Stomach smooth muscle (tissue), 2 donors: Measurements from ENCODE around the gene TNFRSF1B.

Experiments used
- H3K27ac ChIP-seq: one replicate; pipeline ENCODE4 v1.7.0; 2013; ENCODE audit warnings: mild to moderate bottlenecking, low read length, inconsistent platforms
- H3K27me3 ChIP-seq, 2 donors: one replicate each; pipeline ENCODE4 v1.7.0; 2013; ENCODE audit warnings: low read length in 2 of 2; ENCODE audit not compliant: insufficient read depth in 2 of 2, control insufficient read depth in 1 of 2
- H3K36me3 ChIP-seq, 2 donors: one replicate each; pipeline ENCODE4 v1.7.0; 2013; ENCODE audit warnings: low read length in 2 of 2; ENCODE audit not compliant: control insufficient read depth in 2 of 2, insufficient read depth in 2 of 2
- H3K4me1 ChIP-seq: one replicate; pipeline ENCODE4 v1.7.0; 2013; ENCODE audit warnings: low read length; ENCODE audit not compliant: control insufficient read depth, insufficient read depth
- H3K4me3 ChIP-seq, 2 donors: one replicate each; pipeline ENCODE4 v1.7.0; 2013; ENCODE audit warnings: low read length in 2 of 2
- H3K9ac ChIP-seq, 2 donors: one replicate each; pipeline ENCODE4 v1.7.0; 2013; ENCODE audit warnings: low read length in 2 of 2, mild to moderate bottlenecking in 1 of 2
- H3K9me3 ChIP-seq, 2 donors: one replicate each; pipeline ENCODE4 v1.7.0; 2013; ENCODE audit warnings: low read length in 2 of 2; ENCODE audit not compliant: control insufficient read depth in 2 of 2
- donor health status: healthy.
- donor health status: Pancreatic carcinoma.

The TNFRSF1B gene

DNA sequence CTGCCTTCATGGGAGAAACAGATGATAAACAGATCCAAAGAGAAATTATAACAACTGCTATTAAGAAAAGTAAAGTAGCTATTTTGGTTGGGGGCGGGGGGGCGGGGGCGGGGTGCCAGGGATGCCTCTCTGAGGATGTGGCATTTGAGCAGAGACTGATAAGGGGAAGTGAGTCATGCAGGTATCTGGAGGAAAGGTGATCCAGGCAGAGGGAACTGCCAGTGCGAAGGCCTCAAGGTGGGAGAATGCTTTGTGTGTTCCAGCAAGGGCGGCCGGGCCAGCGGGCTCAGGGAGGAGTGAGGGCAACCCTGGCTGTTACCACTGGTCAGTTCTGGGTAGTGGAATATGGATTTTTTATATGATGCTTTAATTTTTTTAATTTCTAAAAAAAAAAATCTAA, 7.0 kb upstream of the TNFRSF1B start:
- H3K9ac ChIP-seq = no peak overlapping the region
- no peaks in the 10 kb centered on the region for H3K36me3 ChIP-seq
- H3K27me3 ChIP-seq = no peaks in the 10 kb centered on the region
- no peaks in the 10 kb centered on the region for H3K9me3 ChIP-seq
- no peak overlapping the region for H3K27ac ChIP-seq
- peaks cover 13% of the 10 kb centered on the region for H3K4me1 ChIP-seq
- H3K4me3 ChIP-seq = no peak overlapping the region

DNA sequence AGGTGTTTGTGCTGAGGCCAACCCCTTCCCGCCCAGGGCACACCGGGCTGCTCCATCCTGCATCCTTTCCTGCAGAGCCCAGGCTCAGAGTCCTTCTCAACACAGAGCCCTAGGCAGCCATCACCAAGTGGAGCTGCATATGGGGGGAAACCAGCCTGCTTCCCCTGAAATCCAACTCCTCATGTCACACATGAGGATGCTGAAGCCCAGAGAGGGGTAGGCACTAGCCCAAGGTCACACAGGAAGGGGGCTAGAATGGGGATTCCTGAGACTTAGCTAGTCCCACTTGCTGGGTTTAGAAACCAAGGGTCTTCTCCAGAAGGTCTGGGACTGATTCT, 5.5 kb upstream of the TNFRSF1B start:
- Histone ChIP-seq H3K9ac (no peak overlapping the region), H3K4me3 (no peak overlapping the region), H3K27me3 (no peaks in the 10 kb centered on the region), H3K9me3 (no peaks in the 10 kb centered on the region), H3K27ac (peak overlapping the region; percentile 11), H3K36me3 (no peaks in the 10 kb centered on the region), H3K4me1 (peaks cover 13% of the 10 kb centered on the region)

DNA sequence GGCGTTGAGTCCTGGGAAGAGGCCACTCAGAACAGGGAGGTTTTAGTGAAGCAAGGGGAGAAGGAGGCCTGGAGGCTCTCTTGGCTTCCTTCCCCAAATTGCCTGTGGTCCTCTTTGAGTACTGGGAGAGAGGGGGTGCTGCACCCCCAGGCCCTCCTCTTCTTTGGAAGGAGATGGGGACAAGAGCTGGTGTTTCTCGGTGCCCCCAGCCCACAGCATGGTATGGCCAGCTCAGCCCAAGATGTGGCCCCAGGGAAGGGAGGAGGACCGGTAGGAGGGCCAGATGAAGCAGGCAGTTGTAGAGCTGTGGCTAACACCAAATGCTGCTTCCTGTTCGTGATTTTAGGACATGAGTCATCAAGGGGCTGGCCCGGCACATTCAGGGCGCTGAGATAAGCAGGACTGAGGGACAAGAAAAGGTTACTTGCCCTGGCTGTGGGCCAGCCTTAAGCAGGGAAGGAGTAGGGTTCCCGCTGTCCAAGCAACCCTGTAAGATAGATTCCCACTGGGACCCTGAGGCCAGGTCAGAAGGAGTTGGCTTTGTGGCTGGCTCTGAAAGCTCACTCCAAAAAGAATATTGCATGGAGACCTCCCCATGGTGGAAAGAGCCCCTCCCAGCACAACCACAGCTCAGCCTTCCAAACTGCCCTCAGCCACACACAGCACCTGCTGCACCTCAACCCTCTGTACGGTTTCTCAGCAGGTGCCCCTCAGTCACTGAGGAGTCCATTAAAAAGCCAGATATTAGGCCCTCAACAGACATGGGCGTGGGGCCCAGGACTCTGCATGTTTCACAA, 4.9 kb upstream of the TNFRSF1B start:
- Histone ChIP-seq H3K36me3 (no peaks in the 10 kb centered on the region), H3K4me1 (peaks cover 15% of the 10 kb centered on the region), H3K9me3 (no peaks in the 10 kb centered on the region), H3K4me3 (no peak overlapping the region), H3K9ac (no peak overlapping the region), H3K27me3 (no peaks in the 10 kb centered on the region), H3K27ac (peak overlapping the region; percentile 11)

DNA sequence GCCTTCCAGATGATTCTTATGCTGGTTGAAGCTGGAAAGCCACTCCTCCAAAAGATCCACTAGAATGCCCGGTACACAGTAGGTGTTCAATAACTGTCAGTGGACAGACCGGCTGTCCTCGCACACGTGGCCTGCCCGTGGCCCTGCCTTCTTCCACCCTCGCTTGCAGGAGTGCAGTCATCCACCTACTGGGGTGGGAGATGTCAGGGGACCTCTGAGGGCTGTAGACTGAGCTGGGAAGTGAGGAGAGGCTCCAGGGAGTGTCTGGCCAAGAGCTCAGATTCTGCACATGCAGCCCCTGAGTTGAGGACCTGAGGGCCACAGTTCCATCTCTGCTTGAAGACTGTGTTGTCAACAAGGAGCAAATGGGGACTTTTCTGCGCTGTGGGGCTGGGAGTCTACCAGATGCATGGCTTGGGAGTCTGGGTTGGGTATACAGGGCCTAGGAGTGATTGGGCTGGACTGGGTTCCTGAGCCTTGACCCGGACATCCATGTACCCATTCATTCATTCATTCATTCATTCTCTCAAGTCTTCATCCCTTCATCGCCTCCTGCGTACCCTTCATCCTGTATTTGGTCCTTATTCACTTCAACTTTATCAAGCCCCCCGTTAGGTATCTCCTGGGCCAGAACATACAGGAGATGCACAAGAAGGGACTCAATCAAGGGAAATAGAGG, 4.2 kb upstream of the TNFRSF1B start:
- Histone ChIP-seq H3K36me3 (no peaks in the 10 kb centered on the region), H3K27ac (no peak overlapping the region), H3K9me3 (no peaks in the 10 kb centered on the region), H3K4me3 (no peak overlapping the region), H3K27me3 (peaks cover 0 to 7% of the 10 kb centered on the region in 2 donors), H3K4me1 (peaks cover 18% of the 10 kb centered on the region), H3K9ac (no peak overlapping the region)

DNA sequence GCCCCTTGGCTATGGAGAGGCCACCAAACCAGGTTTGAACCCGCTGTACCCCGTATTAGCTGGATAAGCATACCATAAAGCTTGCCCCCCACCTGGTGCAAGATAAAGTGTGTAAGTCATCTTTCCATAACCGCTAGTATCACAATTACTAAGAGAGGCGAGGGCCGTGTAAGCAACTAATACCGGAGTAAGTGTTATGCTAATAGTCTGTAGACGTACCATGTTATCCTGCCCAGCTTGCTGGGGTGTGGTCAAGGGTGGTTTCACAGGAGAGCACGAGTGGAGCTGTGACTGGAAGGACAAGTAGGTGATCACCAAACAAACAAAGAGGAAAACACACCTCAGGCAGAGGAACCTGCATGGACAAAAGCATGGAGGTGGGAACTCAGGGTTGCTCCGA, 3.6 kb upstream of the TNFRSF1B start:
- peaks cover 0 to 7% of the 10 kb centered on the region in 2 donors for H3K27me3 ChIP-seq
- H3K27ac ChIP-seq = no peak overlapping the region
- no peaks in the 10 kb centered on the region for H3K36me3 ChIP-seq
- H3K4me1 ChIP-seq = peaks cover 24% of the 10 kb centered on the region
- H3K9ac ChIP-seq = no peak overlapping the region
- no peaks in the 10 kb centered on the region for H3K9me3 ChIP-seq
- no peak overlapping the region for H3K4me3 ChIP-seq

DNA sequence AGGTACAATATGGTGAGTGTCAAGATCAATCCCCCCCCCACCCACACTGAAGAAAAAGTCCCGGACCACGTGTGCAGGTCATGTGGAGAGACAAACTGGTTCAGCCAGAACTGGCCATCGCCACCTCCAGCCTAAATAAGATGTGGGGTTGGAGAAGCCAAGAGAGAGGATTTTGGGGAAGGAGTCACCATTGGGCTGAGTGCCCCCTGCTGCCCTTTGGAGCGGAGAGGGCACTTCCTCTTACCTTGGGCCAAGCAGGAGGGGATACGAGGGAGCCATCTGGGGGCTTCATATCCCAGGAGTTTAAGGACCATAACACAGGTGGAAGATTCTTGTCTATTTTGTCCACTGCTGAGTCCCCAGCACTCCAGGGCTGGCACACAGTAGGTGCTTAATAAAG, 2.6 kb upstream of the TNFRSF1B start:
- Histone ChIP-seq H3K27ac (no peak overlapping the region), H3K36me3 (no peaks in the 10 kb centered on the region), H3K9me3 (no peaks in the 10 kb centered on the region), H3K4me1 (peaks cover 29% of the 10 kb centered on the region), H3K9ac (no peak overlapping the region), H3K27me3 (peaks cover 0 to 7% of the 10 kb centered on the region in 2 donors), H3K4me3 (no peak overlapping the region)

DNA sequence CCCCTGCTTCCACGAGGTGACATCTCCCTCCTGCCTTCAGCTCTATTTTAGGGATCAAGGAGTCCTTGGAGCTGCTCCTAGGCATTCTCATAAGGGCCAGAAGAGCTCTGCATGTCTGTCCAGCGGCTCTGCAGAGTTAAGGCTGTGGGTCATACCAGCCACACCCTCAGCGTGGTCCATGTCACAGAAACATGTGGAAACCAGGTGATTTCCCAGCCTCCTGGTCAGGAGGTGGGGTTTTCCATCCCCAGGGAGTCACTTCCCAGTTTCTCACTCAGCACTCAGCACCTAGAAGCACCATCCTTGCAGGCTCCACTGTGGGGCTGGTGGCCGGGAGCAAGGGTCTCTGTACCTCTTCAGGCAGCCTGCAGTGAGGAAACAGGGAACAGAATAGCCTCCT, 1.4 kb upstream of the TNFRSF1B start:
- peaks cover 37% of the 10 kb centered on the region for H3K4me1 ChIP-seq
- no peak overlapping the region for H3K27ac ChIP-seq
- H3K9me3 ChIP-seq = no peaks in the 10 kb centered on the region
- no peak overlapping the region for H3K4me3 ChIP-seq
- H3K9ac ChIP-seq = no peak overlapping the region
- peaks cover 0 to 7% of the 10 kb centered on the region in 2 donors for H3K27me3 ChIP-seq
- H3K36me3 ChIP-seq = no peaks in the 10 kb centered on the region

DNA sequence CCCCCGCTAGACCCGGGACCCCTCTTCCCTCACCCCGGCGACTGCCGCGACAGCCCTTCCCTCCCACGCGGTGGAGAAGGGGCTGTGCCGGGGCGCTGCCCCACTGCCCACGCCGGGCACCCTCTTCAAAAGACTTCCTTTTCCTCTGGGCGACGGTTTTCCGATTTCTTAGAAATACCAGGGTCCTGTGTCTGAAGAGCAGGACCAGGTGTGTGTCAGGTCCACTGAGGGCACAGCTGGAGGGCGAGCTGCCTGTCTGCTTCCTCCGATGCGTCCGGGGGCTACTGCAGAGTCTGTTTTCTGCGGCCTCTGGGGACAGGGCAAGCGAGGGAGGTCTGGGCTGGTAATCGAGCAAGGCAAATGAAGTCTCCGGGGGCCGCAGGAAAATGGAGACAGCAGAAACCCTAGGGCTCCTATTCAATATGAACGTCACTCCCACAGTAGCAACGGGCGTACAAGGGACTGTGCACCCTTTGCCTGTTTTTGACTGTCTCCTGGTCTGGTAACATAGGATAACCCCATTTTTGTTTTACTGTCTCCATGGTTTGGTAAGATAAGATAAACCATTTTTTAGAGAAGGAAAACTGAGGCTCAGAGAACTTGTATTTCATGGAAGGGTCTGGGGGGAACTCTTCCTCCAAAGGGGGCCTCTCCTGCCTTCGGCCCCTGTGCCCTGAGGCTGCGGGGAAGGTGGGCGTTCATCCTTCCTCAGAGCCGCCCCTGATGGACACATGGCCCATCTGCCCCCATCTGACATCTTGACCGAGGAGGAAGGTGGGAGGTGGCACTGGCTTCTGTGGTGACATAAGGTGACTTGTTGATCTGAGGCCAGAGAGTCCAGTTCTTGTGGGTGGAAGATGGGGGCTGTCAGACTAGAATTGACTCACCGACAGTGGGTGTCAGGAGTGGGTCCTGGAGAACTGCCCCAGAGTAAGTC, 970 bp downstream of the TNFRSF1B start:
- no peaks in the 10 kb centered on the region for H3K36me3 ChIP-seq
- peak overlapping the region; percentile 37 for H3K27ac ChIP-seq
- peaks cover 29% of the 10 kb centered on the region for H3K4me1 ChIP-seq
- H3K9ac ChIP-seq = peak overlapping the region; percentile 61 to 69
- peak overlapping the region; percentile 71 to 79 for H3K4me3 ChIP-seq
- H3K27me3 ChIP-seq = peaks cover 0 to 7% of the 10 kb centered on the region in 2 donors
- H3K9me3 ChIP-seq = no peaks in the 10 kb centered on the region

DNA sequence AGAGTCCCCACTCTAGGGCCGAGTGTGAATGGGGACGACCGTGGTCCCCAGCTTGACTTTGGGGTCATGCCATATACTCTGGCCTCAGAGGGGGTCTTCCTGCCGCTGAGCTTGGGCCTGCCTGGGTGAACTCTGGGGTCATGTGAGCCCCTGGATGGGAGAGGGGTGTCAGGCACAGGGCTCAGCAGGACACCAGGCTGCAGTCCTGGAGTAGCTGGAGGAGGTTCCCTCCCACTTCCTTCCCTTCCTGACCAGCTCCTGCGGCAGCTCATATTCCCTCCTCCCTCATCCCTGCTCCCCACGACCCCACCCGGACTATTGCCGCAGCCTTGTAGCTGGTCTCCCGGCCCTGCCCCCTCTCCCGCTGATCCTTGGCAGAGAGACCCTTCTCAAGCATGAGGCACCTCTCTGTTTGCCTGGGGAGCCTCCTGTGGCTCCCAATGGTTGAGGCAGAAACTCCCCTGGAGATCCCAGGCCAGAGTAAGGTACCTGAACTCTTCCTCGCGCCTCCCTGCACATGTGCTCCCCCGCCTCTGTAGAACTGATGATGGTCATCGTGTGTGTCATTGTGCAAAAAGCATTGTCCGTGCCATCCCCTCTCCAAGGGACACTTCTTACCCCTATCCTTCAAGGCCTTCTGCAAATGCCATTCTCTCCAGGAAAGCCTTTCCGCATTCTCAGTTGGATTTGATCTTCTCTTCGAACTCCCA, 1.8 kb downstream of the TNFRSF1B start:
- Histone ChIP-seq H3K4me3 (peak overlapping the region; percentile 71 to 79), H3K36me3 (no peaks in the 10 kb centered on the region), H3K4me1 (peaks cover 37% of the 10 kb centered on the region), H3K9me3 (no peaks in the 10 kb centered on the region), H3K27ac (peak overlapping the region; percentile 37), H3K27me3 (peaks cover 0 to 7% of the 10 kb centered on the region in 2 donors), H3K9ac (peak overlapping the region in 1 of 2 donors; percentile 61)

DNA sequence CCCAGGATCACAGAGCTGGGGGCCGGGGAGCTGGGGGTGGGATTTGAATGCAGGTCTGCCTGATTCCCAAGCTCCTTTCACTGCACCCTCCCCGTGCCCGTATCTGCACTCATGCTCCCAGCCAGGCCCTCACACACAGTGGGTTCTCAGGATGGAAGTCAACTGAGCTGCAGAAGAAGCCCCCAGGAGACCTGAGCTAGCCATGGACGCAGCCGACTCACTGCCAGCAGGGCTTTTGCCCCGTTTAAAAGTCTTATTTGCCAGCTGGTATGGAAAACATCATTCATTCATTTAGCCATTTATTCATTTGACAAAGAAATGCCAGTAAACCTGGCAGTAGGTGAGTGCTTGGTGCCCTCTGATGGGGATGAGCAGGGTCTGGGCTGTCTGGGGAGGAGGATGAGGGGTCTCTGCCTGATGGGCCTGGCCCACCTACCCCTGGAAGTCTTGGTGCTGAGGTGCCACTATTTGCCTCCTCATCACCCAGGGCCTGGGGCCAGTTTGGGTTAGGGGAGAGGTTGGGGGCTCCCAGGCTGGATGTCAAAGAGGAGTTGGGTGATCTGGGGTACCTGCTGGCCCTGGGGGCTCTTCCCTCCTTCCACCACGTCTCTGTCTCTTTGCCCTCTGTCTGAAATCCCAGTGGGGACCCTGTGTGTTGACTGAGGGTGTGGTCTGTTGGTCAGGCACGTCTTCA, 2.8 kb downstream of the TNFRSF1B start:
- no peak overlapping the region for H3K4me3 ChIP-seq
- no peaks in the 10 kb centered on the region for H3K9me3 ChIP-seq
- no peak overlapping the region for H3K27ac ChIP-seq
- no peaks in the 10 kb centered on the region for H3K36me3 ChIP-seq
- peaks cover 42% of the 10 kb centered on the region for H3K4me1 ChIP-seq
- peaks cover 0 to 7% of the 10 kb centered on the region in 2 donors for H3K27me3 ChIP-seq
- no peak overlapping the region for H3K9ac ChIP-seq
